HEK293 (cell line): ENCODE measurements around the gene SLC44A5.

Experiments
- CTCF ChIA-PET: fragments of 350-600 bp; formaldehyde crosslinking; extraction: SDS; loops from one replicate; lab custom pipeline; 2021; ENCODE audit warnings: antibody characterized with exemption; lab: Yijun Ruan, JAX
- POLR2A ChIA-PET: fragments of 300-600 bp; formaldehyde crosslinking; extraction: SDS; loops from one replicate; lab custom pipeline; 2020; ENCODE audit warnings: antibody characterized with exemption, inconsistent platforms; lab: Yijun Ruan, JAX
- H3K27ac ChIP-seq: fragments of 200-500 bp; sonication (Bioruptor generic); 2 replicates; pipeline ENCODE4 v1.5.1; 2014; ENCODE audit warnings: low read depth, low read length, control low read depth, inconsistent platforms; ENCODE audit errors: extremely low read depth
- H3K36me3 ChIP-seq, 2 experiments: fragments of 200-500 bp in 1 of 2; sonication (Bioruptor generic) in 1 of 2; 1 replicate in 1 of 2; 2 replicates in 1 of 2; pipeline ENCODE4 v1.5.1; 2014 to 2017; ENCODE audit warnings: inconsistent platforms in 2 of 2, low read length in 2 of 2; ENCODE audit not compliant: control insufficient read depth in 2 of 2, insufficient read depth in 1 of 2
- H3K4me1 ChIP-seq: fragments of 200-500 bp; sonication (Bioruptor generic); 2 replicates; pipeline ENCODE4 v1.5.1; 2014; ENCODE audit warnings: mild to moderate bottlenecking, low read length, inconsistent platforms; ENCODE audit not compliant: control insufficient read depth, insufficient read depth
- H3K4me3 ChIP-seq: 2 replicates; pipeline ENCODE4 v1.5.1; 2011; ENCODE audit warnings: low read depth, mild to moderate bottlenecking, control low read depth, low read length, moderate library complexity
- H3K9me3 ChIP-seq: fragments of 200-500 bp; sonication (Bioruptor generic); 2 replicates; pipeline ENCODE4 v1.5.1; 2014; ENCODE audit warnings: low read depth, low read length, inconsistent platforms; ENCODE audit not compliant: control insufficient read depth, insufficient read depth
- EGR2 ChIP-seq: fragments of 450-650 bp; formaldehyde crosslinking; IDR thresholded peaks from 2 replicates; pipeline ENCODE4 v1.5.1; 2016; ENCODE audit warnings: low read depth, missing biosample characterization, missing genetic modification characterization
- KLF10 ChIP-seq: fragments of 450-650 bp; IDR thresholded peaks from 2 replicates; pipeline ENCODE4 v1.5.1; 2018; ENCODE audit warnings: missing biosample characterization, mild to moderate bottlenecking, missing genetic modification characterization
- OSR2 ChIP-seq: fragments of 450-650 bp; formaldehyde crosslinking; IDR thresholded peaks from 2 replicates; pipeline ENCODE4 v1.5.1; 2016; ENCODE audit warnings: missing biosample characterization, missing genetic modification characterization
- SP7 ChIP-seq: fragments of 450-650 bp; formaldehyde crosslinking; IDR thresholded peaks from 2 replicates; pipeline ENCODE4 v1.5.1; 2016; ENCODE audit warnings: missing biosample characterization, missing genetic modification characterization
- TRIM28 ChIP-seq: IDR thresholded peaks from 2 replicates; pipeline ENCODE4 v1.6.1; 2011; ENCODE audit warnings: low read length, control low read depth, borderline replicate concordance
- ZBTB1 ChIP-seq: fragments of 450-650 bp; formaldehyde crosslinking; IDR thresholded peaks from 2 replicates; pipeline ENCODE4 v1.5.1; 2016; ENCODE audit warnings: missing biosample characterization, missing genetic modification characterization
- ZBTB20 ChIP-seq: fragments of 450-650 bp; formaldehyde crosslinking; IDR thresholded peaks from 2 replicates; pipeline ENCODE4 v1.5.1; 2016; ENCODE audit warnings: missing biosample characterization, missing genetic modification characterization
- ZNF114 ChIP-seq: fragments of 450-650 bp; formaldehyde crosslinking; IDR thresholded peaks from 2 replicates; pipeline ENCODE4 v1.5.0; 2017; ENCODE audit warnings: missing biosample characterization, missing genetic modification characterization
- ZNF24 ChIP-seq: fragments of 450-650 bp; formaldehyde crosslinking; IDR thresholded peaks from 2 replicates; pipeline ENCODE4 v1.5.1; 2016; ENCODE audit warnings: missing biosample characterization, missing genetic modification characterization
- ZNF311 ChIP-seq: fragments of 450-650 bp; formaldehyde crosslinking; IDR thresholded peaks from 2 replicates; pipeline ENCODE4 v1.5.1; 2017; ENCODE audit warnings: missing biosample characterization, missing genetic modification characterization, borderline replicate concordance
- ZNF350 ChIP-seq: fragments of 450-650 bp; formaldehyde crosslinking; IDR thresholded peaks from 2 replicates; pipeline ENCODE4 v1.5.0; 2017; ENCODE audit warnings: missing biosample characterization, mild to moderate bottlenecking, missing genetic modification characterization
- ZNF394 ChIP-seq: fragments of 450-650 bp; formaldehyde crosslinking; IDR thresholded peaks from 2 replicates; pipeline ENCODE4 v1.5.1; 2016; ENCODE audit warnings: missing biosample characterization, missing genetic modification characterization, mild to moderate bottlenecking, moderate library complexity, borderline replicate concordance
- ZNF510 ChIP-seq: fragments of 450-650 bp; formaldehyde crosslinking; IDR thresholded peaks from 2 replicates; pipeline ENCODE4 v1.5.1; 2018; ENCODE audit warnings: mild to moderate bottlenecking, missing genetic modification characterization, missing biosample characterization; ENCODE audit not compliant: insufficient replicate concordance
- ZNF560 ChIP-seq: fragments of 450-650 bp; formaldehyde crosslinking; IDR thresholded peaks from 2 replicates; pipeline ENCODE4 v1.5.1; 2017; ENCODE audit warnings: missing biosample characterization, missing genetic modification characterization, borderline replicate concordance
- ZNF654 ChIP-seq: fragments of 450-650 bp; formaldehyde crosslinking; IDR thresholded peaks from 2 replicates; pipeline ENCODE4 v1.5.1; 2016; ENCODE audit warnings: low read depth, missing biosample characterization, missing genetic modification characterization
- ZNF701 ChIP-seq: fragments of 450-650 bp; formaldehyde crosslinking; IDR thresholded peaks from 2 replicates; pipeline ENCODE4 v1.5.1; 2016; ENCODE audit warnings: missing biosample characterization, missing genetic modification characterization
- ZNF830 ChIP-seq: fragments of 450-650 bp; IDR thresholded peaks from 2 replicates; pipeline ENCODE4 v1.5.0; 2018; ENCODE audit warnings: missing biosample characterization, missing genetic modification characterization, low read depth, mild to moderate bottlenecking, moderate library complexity
- TF ChIP-seq, protein P1 (sequence below): fragments of 450-650 bp; formaldehyde crosslinking; IDR thresholded peaks from 2 replicates; pipeline ENCODE4 v1.5.1; 2017; ENCODE audit warnings: missing biosample characterization, missing genetic modification characterization
- TF ChIP-seq, protein P2 (sequence below): fragments of 450-650 bp; formaldehyde crosslinking; IDR thresholded peaks from 2 replicates; pipeline ENCODE4 v1.5.1; 2017; ENCODE audit warnings: missing biosample characterization, missing genetic modification characterization
- TF ChIP-seq, protein P3 (sequence below): fragments of 450-650 bp; formaldehyde crosslinking; IDR thresholded peaks from 2 replicates; pipeline ENCODE4 v1.5.1; 2017; ENCODE audit warnings: missing biosample characterization, missing genetic modification characterization
- TF ChIP-seq, protein P4 (sequence below): fragments of 450-650 bp; formaldehyde crosslinking; IDR thresholded peaks from 2 replicates; pipeline ENCODE4 v1.5.1; 2016; ENCODE audit warnings: missing biosample characterization, missing genetic modification characterization
- TF ChIP-seq, protein P5 (sequence below): fragments of 450-650 bp; formaldehyde crosslinking; conservative IDR thresholded peaks from 2 replicates; pipeline ENCODE4 v1.5.1; 2016; ENCODE audit warnings: low read depth, missing biosample characterization, missing genetic modification characterization
- TF ChIP-seq, protein P6 (sequence below): sonication (generic); formaldehyde crosslinking; IDR thresholded peaks from 2 replicates; pipeline ENCODE4 v1.8.1; 2022; ENCODE audit warnings: mild to moderate bottlenecking, moderate library complexity, missing genetic modification reagents
- TF ChIP-seq, protein P7 (sequence below): fragments of 450-650 bp; formaldehyde crosslinking; IDR thresholded peaks from 2 replicates; pipeline ENCODE4 v1.5.1; 2016; ENCODE audit warnings: missing biosample characterization, missing genetic modification characterization

The SLC44A5 gene

DNA sequence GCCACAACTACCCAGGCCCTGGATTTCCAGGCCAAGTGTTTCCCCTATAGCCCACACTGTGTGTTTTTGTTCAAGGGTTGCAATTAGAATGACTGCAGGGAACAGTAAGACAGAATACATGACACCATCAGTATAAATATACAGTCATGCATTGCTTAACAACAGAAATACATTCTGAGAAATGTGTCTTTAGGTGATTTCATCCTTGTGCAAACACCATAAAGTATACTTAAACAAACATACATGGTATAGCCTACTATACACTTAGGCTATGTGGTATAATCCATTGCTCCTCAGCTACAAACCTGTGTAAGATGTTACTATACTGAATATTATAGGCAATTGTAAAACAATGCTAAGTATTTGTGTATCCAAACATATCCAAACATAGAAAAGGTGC lies 7.5 kb upstream of the SLC44A5 start:
- H3K4me3 ChIP-seq = no peak overlapping the region
- CTCF ChIA-PET = interaction anchor here (0.6 kb wide), 1 partner anchor 414 kb away, joined by 3 read pairs; no protein-coding TSS in a partner anchor
- POLR2A ChIA-PET = interaction anchor here (0.6 kb wide), 1 partner anchor 196 kb away, joined by 8 read pairs; no protein-coding TSS in a partner anchor
- H3K4me1 ChIP-seq = peaks cover 13% of the 10 kb centered on the region
- no peak overlapping the region for H3K27ac ChIP-seq
- no peaks in the 10 kb centered on the region for H3K36me3 ChIP-seq
- H3K9me3 ChIP-seq = no peaks in the 10 kb centered on the region
- no peak for TF ChIP-seq ZNF654 (tag by site-specific recombination)
- no peak for TF ChIP-seq KLF10 (tag by site-specific recombination)
- peak; percentile 78 for TF ChIP-seq SP7
- TF ChIP-seq ZNF311 (tag by site-specific recombination) = no peak
- peak; percentile 48 for TF ChIP-seq ZBTB20 (tag by site-specific recombination)
- TF ChIP-seq EGR2 = no peak
- peak; percentile 17 for TF ChIP-seq ZNF510
- TF ChIP-seq, protein P1, sequence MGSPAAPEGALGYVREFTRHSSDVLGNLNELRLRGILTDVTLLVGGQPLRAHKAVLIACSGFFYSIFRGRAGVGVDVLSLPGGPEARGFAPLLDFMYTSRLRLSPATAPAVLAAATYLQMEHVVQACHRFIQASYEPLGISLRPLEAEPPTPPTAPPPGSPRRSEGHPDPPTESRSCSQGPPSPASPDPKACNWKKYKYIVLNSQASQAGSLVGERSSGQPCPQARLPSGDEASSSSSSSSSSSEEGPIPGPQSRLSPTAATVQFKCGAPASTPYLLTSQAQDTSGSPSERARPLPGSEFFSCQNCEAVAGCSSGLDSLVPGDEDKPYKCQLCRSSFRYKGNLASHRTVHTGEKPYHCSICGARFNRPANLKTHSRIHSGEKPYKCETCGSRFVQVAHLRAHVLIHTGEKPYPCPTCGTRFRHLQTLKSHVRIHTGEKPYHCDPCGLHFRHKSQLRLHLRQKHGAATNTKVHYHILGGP (tag by site-specific recombination) = no peak
- no peak for TF ChIP-seq ZNF830
- no peak for TF ChIP-seq ZNF114 (tag by site-specific recombination)
- TF ChIP-seq, protein P2, sequence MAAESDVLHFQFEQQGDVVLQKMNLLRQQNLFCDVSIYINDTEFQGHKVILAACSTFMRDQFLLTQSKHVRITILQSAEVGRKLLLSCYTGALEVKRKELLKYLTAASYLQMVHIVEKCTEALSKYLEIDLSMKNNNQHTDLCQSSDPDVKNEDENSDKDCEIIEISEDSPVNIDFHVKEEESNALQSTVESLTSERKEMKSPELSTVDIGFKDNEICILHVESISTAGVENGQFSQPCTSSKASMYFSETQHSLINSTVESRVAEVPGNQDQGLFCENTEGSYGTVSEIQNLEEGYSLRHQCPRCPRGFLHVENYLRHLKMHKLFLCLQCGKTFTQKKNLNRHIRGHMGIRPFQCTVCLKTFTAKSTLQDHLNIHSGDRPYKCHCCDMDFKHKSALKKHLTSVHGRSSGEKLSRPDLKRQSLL = no peak
- TF ChIP-seq, protein P3, sequence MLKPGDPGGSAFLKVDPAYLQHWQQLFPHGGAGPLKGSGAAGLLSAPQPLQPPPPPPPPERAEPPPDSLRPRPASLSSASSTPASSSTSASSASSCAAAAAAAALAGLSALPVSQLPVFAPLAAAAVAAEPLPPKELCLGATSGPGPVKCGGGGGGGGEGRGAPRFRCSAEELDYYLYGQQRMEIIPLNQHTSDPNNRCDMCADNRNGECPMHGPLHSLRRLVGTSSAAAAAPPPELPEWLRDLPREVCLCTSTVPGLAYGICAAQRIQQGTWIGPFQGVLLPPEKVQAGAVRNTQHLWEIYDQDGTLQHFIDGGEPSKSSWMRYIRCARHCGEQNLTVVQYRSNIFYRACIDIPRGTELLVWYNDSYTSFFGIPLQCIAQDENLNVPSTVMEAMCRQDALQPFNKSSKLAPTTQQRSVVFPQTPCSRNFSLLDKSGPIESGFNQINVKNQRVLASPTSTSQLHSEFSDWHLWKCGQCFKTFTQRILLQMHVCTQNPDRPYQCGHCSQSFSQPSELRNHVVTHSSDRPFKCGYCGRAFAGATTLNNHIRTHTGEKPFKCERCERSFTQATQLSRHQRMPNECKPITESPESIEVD = peak; percentile 90
- TF ChIP-seq ZNF701 (tag by site-specific recombination) = no peak
- peak; percentile 54; the same call in 1 of the 2 replicates for TF ChIP-seq TRIM28
- TF ChIP-seq, protein P4, sequence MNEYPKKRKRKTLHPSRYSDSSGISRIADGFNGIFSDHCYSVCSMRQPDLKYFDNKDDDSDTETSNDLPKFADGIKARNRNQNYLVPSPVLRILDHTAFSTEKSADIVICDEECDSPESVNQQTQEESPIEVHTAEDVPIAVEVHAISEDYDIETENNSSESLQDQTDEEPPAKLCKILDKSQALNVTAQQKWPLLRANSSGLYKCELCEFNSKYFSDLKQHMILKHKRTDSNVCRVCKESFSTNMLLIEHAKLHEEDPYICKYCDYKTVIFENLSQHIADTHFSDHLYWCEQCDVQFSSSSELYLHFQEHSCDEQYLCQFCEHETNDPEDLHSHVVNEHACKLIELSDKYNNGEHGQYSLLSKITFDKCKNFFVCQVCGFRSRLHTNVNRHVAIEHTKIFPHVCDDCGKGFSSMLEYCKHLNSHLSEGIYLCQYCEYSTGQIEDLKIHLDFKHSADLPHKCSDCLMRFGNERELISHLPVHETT (tag by site-specific recombination) = no peak; the same call in 1 of the 2 replicates
- TF ChIP-seq ZBTB1 (tag by site-specific recombination) = 0 out of 2 replicates have a peak, but pooled peaks have one; percentile 29
- TF ChIP-seq, protein P5, sequence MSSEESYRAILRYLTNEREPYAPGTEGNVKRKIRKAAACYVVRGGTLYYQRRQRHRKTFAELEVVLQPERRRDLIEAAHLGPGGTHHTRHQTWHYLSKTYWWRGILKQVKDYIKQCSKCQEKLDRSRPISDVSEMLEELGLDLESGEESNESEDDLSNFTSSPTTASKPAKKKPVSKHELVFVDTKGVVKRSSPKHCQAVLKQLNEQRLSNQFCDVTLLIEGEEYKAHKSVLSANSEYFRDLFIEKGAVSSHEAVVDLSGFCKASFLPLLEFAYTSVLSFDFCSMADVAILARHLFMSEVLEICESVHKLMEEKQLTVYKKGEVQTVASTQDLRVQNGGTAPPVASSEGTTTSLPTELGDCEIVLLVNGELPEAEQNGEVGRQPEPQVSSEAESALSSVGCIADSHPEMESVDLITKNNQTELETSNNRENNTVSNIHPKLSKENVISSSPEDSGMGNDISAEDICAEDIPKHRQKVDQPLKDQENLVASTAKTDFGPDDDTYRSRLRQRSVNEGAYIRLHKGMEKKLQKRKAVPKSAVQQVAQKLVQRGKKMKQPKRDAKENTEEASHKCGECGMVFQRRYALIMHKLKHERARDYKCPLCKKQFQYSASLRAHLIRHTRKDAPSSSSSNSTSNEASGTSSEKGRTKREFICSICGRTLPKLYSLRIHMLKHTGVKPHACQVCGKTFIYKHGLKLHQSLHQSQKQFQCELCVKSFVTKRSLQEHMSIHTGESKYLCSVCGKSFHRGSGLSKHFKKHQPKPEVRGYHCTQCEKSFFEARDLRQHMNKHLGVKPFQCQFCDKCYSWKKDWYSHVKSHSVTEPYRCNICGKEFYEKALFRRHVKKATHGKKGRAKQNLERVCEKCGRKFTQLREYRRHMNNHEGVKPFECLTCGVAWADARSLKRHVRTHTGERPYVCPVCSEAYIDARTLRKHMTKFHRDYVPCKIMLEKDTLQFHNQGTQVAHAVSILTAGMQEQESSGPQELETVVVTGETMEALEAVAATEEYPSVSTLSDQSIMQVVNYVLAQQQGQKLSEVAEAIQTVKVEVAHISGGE (tag by site-specific recombination) = no peak
- TF ChIP-seq ZNF350 (tag by site-specific recombination) = no peak
- TF ChIP-seq ZNF394 = peak; percentile 20; the same call in 1 of the 2 replicates
- TF ChIP-seq ZNF560 = no peak
- TF ChIP-seq, protein P6, sequence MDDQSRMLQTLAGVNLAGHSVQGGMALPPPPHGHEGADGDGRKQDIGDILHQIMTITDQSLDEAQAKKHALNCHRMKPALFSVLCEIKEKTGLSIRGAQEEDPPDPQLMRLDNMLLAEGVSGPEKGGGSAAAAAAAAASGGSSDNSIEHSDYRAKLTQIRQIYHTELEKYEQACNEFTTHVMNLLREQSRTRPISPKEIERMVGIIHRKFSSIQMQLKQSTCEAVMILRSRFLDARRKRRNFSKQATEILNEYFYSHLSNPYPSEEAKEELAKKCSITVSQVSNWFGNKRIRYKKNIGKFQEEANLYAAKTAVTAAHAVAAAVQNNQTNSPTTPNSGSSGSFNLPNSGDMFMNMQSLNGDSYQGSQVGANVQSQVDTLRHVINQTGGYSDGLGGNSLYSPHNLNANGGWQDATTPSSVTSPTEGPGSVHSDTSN (CRISPR knock-in tag) = no peak
- TF ChIP-seq OSR2 = peak; percentile 67; the same call in 1 of the 2 replicates
- TF ChIP-seq, protein P7, sequence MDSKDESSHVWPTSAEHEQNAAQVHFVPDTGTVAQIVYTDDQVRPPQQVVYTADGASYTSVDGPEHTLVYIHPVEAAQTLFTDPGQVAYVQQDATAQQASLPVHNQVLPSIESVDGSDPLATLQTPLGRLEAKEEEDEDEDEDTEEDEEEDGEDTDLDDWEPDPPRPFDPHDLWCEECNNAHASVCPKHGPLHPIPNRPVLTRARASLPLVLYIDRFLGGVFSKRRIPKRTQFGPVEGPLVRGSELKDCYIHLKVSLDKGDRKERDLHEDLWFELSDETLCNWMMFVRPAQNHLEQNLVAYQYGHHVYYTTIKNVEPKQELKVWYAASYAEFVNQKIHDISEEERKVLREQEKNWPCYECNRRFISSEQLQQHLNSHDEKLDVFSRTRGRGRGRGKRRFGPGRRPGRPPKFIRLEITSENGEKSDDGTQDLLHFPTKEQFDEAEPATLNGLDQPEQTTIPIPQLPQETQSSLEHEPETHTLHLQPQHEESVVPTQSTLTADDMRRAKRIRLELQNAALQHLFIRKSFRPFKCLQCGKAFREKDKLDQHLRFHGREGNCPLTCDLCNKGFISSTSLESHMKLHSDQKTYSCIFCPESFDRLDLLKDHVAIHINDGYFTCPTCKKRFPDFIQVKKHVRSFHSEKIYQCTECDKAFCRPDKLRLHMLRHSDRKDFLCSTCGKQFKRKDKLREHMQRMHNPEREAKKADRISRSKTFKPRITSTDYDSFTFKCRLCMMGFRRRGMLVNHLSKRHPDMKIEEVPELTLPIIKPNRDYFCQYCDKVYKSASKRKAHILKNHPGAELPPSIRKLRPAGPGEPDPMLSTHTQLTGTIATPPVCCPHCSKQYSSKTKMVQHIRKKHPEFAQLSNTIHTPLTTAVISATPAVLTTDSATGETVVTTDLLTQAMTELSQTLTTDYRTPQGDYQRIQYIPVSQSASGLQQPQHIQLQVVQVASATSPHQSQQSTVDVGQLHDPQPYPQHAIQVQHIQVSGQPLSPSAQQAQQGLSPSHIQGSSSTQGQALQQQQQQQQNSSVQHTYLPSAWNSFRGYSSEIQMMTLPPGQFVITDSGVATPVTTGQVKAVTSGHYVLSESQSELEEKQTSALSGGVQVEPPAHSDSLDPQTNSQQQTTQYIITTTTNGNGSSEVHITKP (tag by site-specific recombination) = peak; percentile 97
- 0 out of 2 replicates have a peak, but pooled peaks have one; percentile 84 for TF ChIP-seq ZNF24 (tag by site-specific recombination)
